Pancreas (tissue), 10 donors: Measurements from ENCODE around the gene TRAF2. TPM values are rescaled to one million over a fixed set of nuclear protein-coding genes. Genes with fewer than 3 reads are reported as not detected.

Experiments used
- ATAC-seq, 4 donors: fragments of 200-7000 bp; cut with Tn5 transposase; one replicate each; pipeline versions ENCODE4 v1.8.0 to v1.9.1; 2020; ENCODE audit warnings: mild to moderate bottlenecking in 4 of 4, moderate library complexity in 4 of 4
- DNase-seq, 6 donors: peaks; one replicate each; pipeline ENCODE4 v3.0.0-alpha.2; 2020
- FAIRE-seq: peaks from 2 replicates; lab custom pipeline; 2012; peaks lifted over from hg19 to GRCh38; lab: Jason Lieb, UNC
- H3K27ac ChIP-seq, 4 donors: fragments of 200-600 bp; sonication (generic); 1 replicate in 3 of 4; 2 replicates in 1 of 4; pipeline versions ENCODE4 v1.5.0 to v1.8.0; 2020
- H3K27me3 ChIP-seq, 4 donors: fragments of 200-600 bp; one replicate each; pipeline ENCODE4 v1.8.0; 2021
- H3K36me3 ChIP-seq, 3 donors: fragments of 200-600 bp; sonication (generic) in 1 of 3; one replicate each; pipeline versions ENCODE4 v1.5.0 to v1.8.0; 2020 to 2021
- H3K4me1 ChIP-seq, 3 donors: fragments of 200-600 bp; one replicate each; pipeline ENCODE4 v1.8.0; 2021
- H3K4me3 ChIP-seq, 4 donors: fragments of 200-600 bp; sonication (generic) in 2 of 4; one replicate each; pipeline versions ENCODE4 v1.5.0 to v1.8.0; 2020 to 2021
- H3K9me3 ChIP-seq, 4 donors: fragments of 200-600 bp; one replicate each; pipeline ENCODE4 v1.8.0; 2021
- CTCF ChIP-seq, 4 donors: fragments of 200-600 bp; sonication (generic) in 3 of 4; IDR thresholded peaks; one replicate each; pipeline versions ENCODE4 v1.5.0 to v1.8.0; 2021; ENCODE audit warnings: antibody characterized with exemption in 4 of 4
- WGBS, 2 donors: extraction: QIAGEN DNeasy Blood & Tissue Kit; methylation state at CpG; one replicate each; pipeline ENCODE4 v1.1.7; 2013; 5-methylcytosine and 5-hydroxymethylcytosine counted together
- intact Hi-C, 3 donors: fragments of 100-400 bp; cut with DNase I; formaldehyde crosslinking; loops; one replicate each; pipeline versions ENCODE4 v1.11.1 to v1.14.2; 2022
- polyA plus RNA-seq, 2 donors: library from polyadenylated mRNA; stranded (reverse); fragments of 200-250 nt; gene quantifications; one replicate each; pipeline ENCODE4 v1.2.3, GENCODE V29; 2013
- total RNA-seq, 6 donors: library from RNA; stranded (reverse); fragmentation: NEBNext Ultra II Directional in 4 of 6; extraction: Animal tissue kit (Norgen Biotek cat#: 25700) in 4 of 6; gene quantifications; one replicate each; pipeline versions ENCODE4 v1.2.1 to v1.2.4, GENCODE V29; 2021 to 2023
- donor health status: healthy with polysubstance abuse.
- donor health status: DM: no; HTN: no; CAD: no; lungs with moderate emphysema.
- donor health status: DM: no; HTN: no; CAD: no.
- donor health status: control.
- donor health status: control.
- donor health status: Bipolar disorder and iron deficiency.
- donor health status: DM: yes; HTN: yes; CAD: no.
- donor health status: DM: no; HTN: no; CAD: no.
- donor health status: DM: no; HTN: no; CAD: no.
- donor health status: DM: yes; HTN: yes; CAD: no.

The TRAF2 gene
- total and polyA plus RNA-seq, 8 donors: 4.8 to 14.4 (median 8.2) TPM

- no peak overlapping the region for H3K27ac ChIP-seq
- H3K4me1 ChIP-seq: no peaks in the 10 kb centered on the region
- FAIRE-seq (no peak), DNase-seq (peak in 1 of 6 donors; percentile 46), ATAC-seq (no peak)
- no peaks in the 10 kb centered on the region for H3K9me3 ChIP-seq
- H3K27me3 ChIP-seq: no peaks in the 10 kb centered on the region
- no peak overlapping the region for H3K4me3 ChIP-seq
- intact Hi-C loops: no loop called here
- H3K36me3 ChIP-seq: peaks cover 0 to 6% (median 6%) of the 10 kb centered on the region in 3 donors
- 93% methylated on average over 32 of the region's 32 CpGs for WGBS, 2 donors
- no peak for TF ChIP-seq CTCF (IDR thresholded peaks at IDR 0.05)
Observed at GRCh38 chr9:136916330-136917184, 30.2 kb downstream of the TRAF2 start.

GRCh38 chr9:136917902-136918301 is 31.6 kb downstream of the TRAF2 start:
- Histone ChIP-seq H3K4me1 (no peaks in the 10 kb centered on the region), H3K27me3 (no peaks in the 10 kb centered on the region), H3K9me3 (no peaks in the 10 kb centered on the region), H3K27ac (no peak overlapping the region), H3K36me3 (peaks cover 0 to 6% (median 6%) of the 10 kb centered on the region in 3 donors), H3K4me3 (no peak overlapping the region)
- TF ChIP-seq CTCF (IDR thresholded peaks at IDR 0.05): no peak
- 86 to 89% methylated on average over 11 of the region's 11 CpGs for WGBS, 2 donors
- intact Hi-C loops: no loop called here
- ATAC-seq (no peak), DNase-seq (no peak), FAIRE-seq (no peak)

GRCh38 chr9:136920069-136920468 is 33.8 kb downstream of the TRAF2 start:
- Histone ChIP-seq H3K4me3 (no peak overlapping the region), H3K27ac (no peak overlapping the region), H3K9me3 (no peaks in the 10 kb centered on the region), H3K4me1 (no peaks in the 10 kb centered on the region), H3K36me3 (peaks cover 0 to 6% (median 6%) of the 10 kb centered on the region in 3 donors), H3K27me3 (no peaks in the 10 kb centered on the region)
- DNase-seq: peak in 1 of 6 donors; percentile 60
- no peak for FAIRE-seq
- intact Hi-C loops: no loop called here
- no peak for ATAC-seq
- 95% methylated on average over 15 of the region's 15 CpGs for WGBS, 2 donors
- TF ChIP-seq CTCF (IDR thresholded peaks at IDR 0.05): no peak

GRCh38 chr9:136920734-136921231 is 34.5 kb downstream of the TRAF2 start:
- Histone ChIP-seq H3K4me1 (no peaks in the 10 kb centered on the region), H3K27ac (no peak overlapping the region), H3K27me3 (no peaks in the 10 kb centered on the region), H3K9me3 (no peaks in the 10 kb centered on the region), H3K4me3 (no peak overlapping the region), H3K36me3 (peaks cover 0 to 10% (median 6%) of the 10 kb centered on the region in 3 donors)
- ATAC-seq (no peak), FAIRE-seq (no peak), DNase-seq (peak in 1 of 6 donors; percentile 54)
- 94% methylated on average over 14 of the region's 14 CpGs for WGBS, 2 donors
- intact Hi-C loops: no loop called here
- TF ChIP-seq CTCF (IDR thresholded peaks at IDR 0.05): no peak

GRCh38 chr9:136921307-136921706 is 35.0 kb downstream of the TRAF2 start:
- H3K4me1 ChIP-seq: no peaks in the 10 kb centered on the region
- H3K36me3 ChIP-seq: peaks cover 0 to 13% (median 6%) of the 10 kb centered on the region in 3 donors
- 90 to 93% methylated on average over 11 of the region's 11 CpGs for WGBS, 2 donors
- TF ChIP-seq CTCF (IDR thresholded peaks at IDR 0.05): no peak
- no peaks in the 10 kb centered on the region for H3K9me3 ChIP-seq
- intact Hi-C loops: no loop called here
- ATAC-seq: no peak
- peak in 1 of 6 donors; percentile 63 for DNase-seq
- no peaks in the 10 kb centered on the region for H3K27me3 ChIP-seq
- no peak for FAIRE-seq
- no peak overlapping the region for H3K4me3 ChIP-seq
- no peak overlapping the region for H3K27ac ChIP-seq
